Naive thymus-derived CD4-positive, alpha-beta T cell (primary cell): ENCODE measurements around the gene BUD23. TPM values are rescaled to one million over a fixed set of nuclear protein-coding genes. Genes with fewer than 3 reads are reported as not detected.

Experiments
- ATAC-seq: fragments of 150-1000 bp; cut with Tn5 transposase; 2 replicates; pipeline ENCODE4 v1.10.0; 2021; ENCODE audit warnings: mild to moderate bottlenecking, moderate library complexity
- CTCF ChIA-PET: fragments of 350-600 bp; sonication (Branson Sonifier 250); formaldehyde crosslinking; loops from one replicate; lab custom pipeline; 2021; ENCODE audit warnings: antibody characterized with exemption; lab: Charles Lee
- POLR2A ChIA-PET: fragments of 350-600 bp; sonication (Branson Sonifier 250); formaldehyde crosslinking; loops from one replicate; lab custom pipeline; 2021; ENCODE audit warnings: antibody characterized with exemption, inconsistent platforms; lab: Charles Lee
- DNase-seq, 9 donors: peaks; one replicate each; pipeline versions ENCODE4 v3.0.0 to v3.0.0-alpha.2; 2020 to 2022; ENCODE audit warnings: mixed read lengths in 1 of 9
- H3K27ac ChIP-seq: one replicate; pipeline ENCODE4 v1.7.0; 2013; ENCODE audit warnings: mild to moderate bottlenecking, low read depth, low read length, moderate library complexity
- H3K27me3 ChIP-seq, 2 donors: one replicate each; pipeline ENCODE4 v1.7.0; 2013; ENCODE audit warnings: low read length in 2 of 2, mild to moderate bottlenecking in 2 of 2, moderate library complexity in 2 of 2; ENCODE audit not compliant: control insufficient read depth in 2 of 2, insufficient read depth in 2 of 2
- H3K36me3 ChIP-seq, 3 experiments: 1 replicate in 2 of 3; 2 replicates in 1 of 3; pipeline ENCODE4 v1.7.0; 2013; ENCODE audit warnings: low read length in 3 of 3, mild to moderate bottlenecking in 3 of 3, moderate library complexity in 1 of 3; ENCODE audit not compliant: insufficient read depth in 3 of 3, control insufficient read depth in 2 of 3
- H3K4me1 ChIP-seq, 2 donors: one replicate each; pipeline ENCODE4 v1.7.0; 2013; ENCODE audit warnings: low read length in 2 of 2, mild to moderate bottlenecking in 2 of 2, moderate library complexity in 1 of 2; ENCODE audit not compliant: control insufficient read depth in 2 of 2, insufficient read depth in 2 of 2
- H3K4me3 ChIP-seq: 2 replicates; pipeline ENCODE4 v1.7.0; 2013; ENCODE audit warnings: mild to moderate bottlenecking, low read length
- H3K9me3 ChIP-seq, 3 experiments: 1 replicate in 2 of 3; 2 replicates in 1 of 3; pipeline ENCODE4 v1.7.0; 2013; ENCODE audit warnings: low read length in 3 of 3; ENCODE audit not compliant: control insufficient read depth in 2 of 3
- H3K27ac Mint-ChIP-seq, 9 donors: one replicate each; pipeline ENCODE4 v1.8.0; 2020 to 2022; ENCODE audit warnings: mixed read lengths in 9 of 9, mild to moderate bottlenecking in 8 of 9, moderate library complexity in 5 of 9, inconsistent platforms in 2 of 9
- H3K27me3 Mint-ChIP-seq, 5 donors: one replicate each; pipeline ENCODE4 v1.8.0; 2021 to 2022; ENCODE audit warnings: mixed read lengths in 5 of 5, mild to moderate bottlenecking in 1 of 5
- H3K36me3 Mint-ChIP-seq, 5 donors: one replicate each; pipeline ENCODE4 v1.8.0; 2020 to 2022; ENCODE audit warnings: mixed read lengths in 5 of 5, mild to moderate bottlenecking in 3 of 5, inconsistent platforms in 1 of 5
- H3K4me1 Mint-ChIP-seq, 7 donors: one replicate each; pipeline ENCODE4 v1.8.0; 2020 to 2022; ENCODE audit warnings: mixed read lengths in 7 of 7, mild to moderate bottlenecking in 3 of 7, inconsistent platforms in 1 of 7
- H3K4me3 Mint-ChIP-seq, 10 donors: one replicate each; pipeline ENCODE4 v1.8.0; 2020 to 2022; ENCODE audit warnings: mild to moderate bottlenecking in 10 of 10, mixed read lengths in 10 of 10, moderate library complexity in 6 of 10, inconsistent platforms in 2 of 10
- H3K9me3 Mint-ChIP-seq, 11 donors: one replicate each; pipeline ENCODE4 v1.8.0; 2020 to 2022; ENCODE audit warnings: mixed read lengths in 11 of 11, mild to moderate bottlenecking in 4 of 11, inconsistent platforms in 1 of 11, moderate library complexity in 1 of 11
- intact Hi-C, 2 donors: fragments of 100-400 bp; cut with micrococcal nuclease; formaldehyde crosslinking; loops; one replicate each; pipeline ENCODE4 v1.15.1; 2023
- polyA plus RNA-seq, 2 donors: library from polyadenylated mRNA; unstranded; fragments of 300-500 nt; fragmentation: Illumina TruSeq; gene quantifications; one replicate each; pipeline ENCODE4 v1.2.3, GENCODE V29; 2021
- total RNA-seq, 6 experiments: library from RNA in 5 of 6; stranded (reverse) in 5 of 6; gene quantifications; 1 replicate in 5 of 6; 2 replicates in 1 of 6; pipeline ENCODE4 v1.2.3 and lab custom pipeline; 2021 to 2026

Gene BUD23
- total and polyA plus RNA-seq, 7 experiments from 2014 or later, result 50.5 to 156 (median 104) TPM

GRCh38 chr7:73740212-73740611 lies 56.8 kb downstream of the BUD23 start:
- peaks cover 0 to 19% (median 9%) of the 10 kb centered on the region in 7 donors for H3K4me1 Mint-ChIP-seq
- ATAC-seq (no peak), DNase-seq (no peak)
- peak overlapping the region in 3 of 9 donors; percentile 36 to 73 (median 63) for H3K27ac Mint-ChIP-seq
- peaks cover 0 to 4% (median 0%) of the 10 kb centered on the region in 5 donors for H3K36me3 Mint-ChIP-seq
- peaks cover 0 to 6% (median 0%) of the 10 kb centered on the region in 5 donors for H3K27me3 Mint-ChIP-seq
- ChIA-PET POLR2A (no interaction called here), CTCF (interaction anchor here (3.0 kb wide), 1 partner anchor 133 kb away, joined by 9 read pairs; no protein-coding TSS in a partner anchor)
- H3K27ac ChIP-seq, result no peak overlapping the region
- no peaks in the 10 kb centered on the region for H3K27me3 ChIP-seq
- H3K9me3 ChIP-seq, result no peaks in the 10 kb centered on the region
- peaks cover 0 to 19% (median 0%) of the 10 kb centered on the region in 3 experiments for H3K36me3 ChIP-seq
- H3K9me3 Mint-ChIP-seq, result peaks cover 0 to 1% (median 0%) of the 10 kb centered on the region in 11 donors
- H3K4me1 ChIP-seq, result peaks cover 4 to 10% of the 10 kb centered on the region in 2 donors
- intact Hi-C loops, result no loop called here
- H3K4me3 Mint-ChIP-seq, result peak overlapping the region in 6 of 10 donors; percentile 24 to 74 (median 36)
- no peak overlapping the region for H3K4me3 ChIP-seq

DNA sequence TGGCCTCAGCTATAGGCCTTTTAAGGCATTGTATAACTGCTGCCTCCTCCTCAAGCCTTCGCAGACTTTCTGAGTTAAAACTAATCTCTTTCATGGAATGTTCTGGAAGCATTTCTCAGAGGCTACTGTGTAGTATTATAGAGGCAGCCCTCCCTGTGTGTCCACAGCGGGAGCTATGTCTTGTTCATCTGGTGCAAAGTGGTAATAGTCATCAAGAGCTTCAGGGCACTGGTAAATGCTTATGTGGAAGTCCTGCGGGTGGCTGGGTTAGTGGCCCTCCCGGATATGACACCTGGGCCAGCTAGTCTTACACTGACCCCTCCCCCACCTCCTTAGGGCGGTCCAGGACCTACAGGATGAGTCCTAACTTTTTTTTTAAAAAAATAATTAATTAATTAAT lies 57.4 kb downstream of the BUD23 start:
- H3K4me1 ChIP-seq, result peaks cover 4 to 10% of the 10 kb centered on the region in 2 donors
- no peak for ATAC-seq
- no peak for DNase-seq
- H3K27ac ChIP-seq, result no peak overlapping the region
- Mint-ChIP-seq H3K36me3 (peaks cover 0 to 4% (median 0%) of the 10 kb centered on the region in 5 donors), H3K4me3 (peak overlapping the region in 6 of 10 donors; percentile 24 to 74 (median 36)), H3K4me1 (peaks cover 0 to 17% (median 9%) of the 10 kb centered on the region in 7 donors), H3K9me3 (peaks cover 0 to 1% (median 0%) of the 10 kb centered on the region in 11 donors), H3K27me3 (peaks cover 0 to 6% (median 0%) of the 10 kb centered on the region in 5 donors), H3K27ac (peak overlapping the region in 2 of 9 donors; percentile 17 to 63)
- no peaks in the 10 kb centered on the region for H3K27me3 ChIP-seq
- peaks cover 0 to 18% (median 0%) of the 10 kb centered on the region in 3 experiments for H3K36me3 ChIP-seq
- H3K9me3 ChIP-seq, result no peaks in the 10 kb centered on the region
- intact Hi-C loops, result no loop called here
- H3K4me3 ChIP-seq, result no peak overlapping the region
- POLR2A ChIA-PET, result no interaction called here
- CTCF ChIA-PET, result interaction anchor here (0.6 kb wide), 1 partner anchor 110 kb away, joined by 7 read pairs; no protein-coding TSS in a partner anchor

DNA sequence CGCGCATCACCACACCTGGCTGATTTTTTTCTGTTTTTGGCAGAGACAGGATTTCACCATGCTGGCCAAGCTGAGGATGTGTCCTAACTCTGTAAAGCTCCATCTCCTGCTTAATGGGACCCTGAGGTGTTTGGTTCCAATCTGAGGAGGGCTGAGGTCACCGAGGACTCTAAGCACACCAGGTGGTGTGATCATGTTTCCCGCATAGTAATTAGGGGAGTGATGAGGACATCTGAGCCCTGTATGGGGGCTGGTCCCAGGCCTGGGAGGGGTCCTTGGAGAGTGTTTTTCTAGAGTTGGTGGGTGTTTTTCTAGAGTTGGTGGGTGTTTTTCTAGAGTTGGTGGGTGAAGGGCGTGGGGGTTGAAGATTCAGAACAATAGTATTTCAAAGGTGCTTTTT lies 58.2 kb downstream of the BUD23 start:
- Histone ChIP-seq H3K4me1 (peaks cover 4 to 10% of the 10 kb centered on the region in 2 donors), H3K9me3 (no peaks in the 10 kb centered on the region), H3K27ac (no peak overlapping the region), H3K4me3 (no peak overlapping the region), H3K36me3 (peaks cover 0 to 13% (median 0%) of the 10 kb centered on the region in 3 experiments), H3K27me3 (no peaks in the 10 kb centered on the region)
- Mint-ChIP-seq H3K9me3 (peaks cover 0 to 1% (median 0%) of the 10 kb centered on the region in 11 donors), H3K4me3 (no peak overlapping the region), H3K27ac (no peak overlapping the region), H3K36me3 (peaks cover 0 to under 1% (median 0%) of the 10 kb centered on the region in 5 donors), H3K4me1 (peaks cover 0 to 17% (median 9%) of the 10 kb centered on the region in 7 donors), H3K27me3 (peaks cover 0 to 6% (median 0%) of the 10 kb centered on the region in 5 donors)
- POLR2A ChIA-PET, result no interaction called here
- ATAC-seq (no peak), DNase-seq (no peak)
- intact Hi-C loops, result no loop called here
- CTCF ChIA-PET, result no interaction called here

GRCh38 chr7:73742338-73742752 lies 58.9 kb downstream of the BUD23 start:
- Histone ChIP-seq H3K4me3 (no peak overlapping the region), H3K4me1 (peaks cover 4 to 10% of the 10 kb centered on the region in 2 donors), H3K36me3 (peaks cover 0 to 5% (median 0%) of the 10 kb centered on the region in 3 experiments), H3K9me3 (no peaks in the 10 kb centered on the region), H3K27ac (no peak overlapping the region), H3K27me3 (no peaks in the 10 kb centered on the region)
- Mint-ChIP-seq H3K27me3 (peaks cover 0 to 6% (median 0%) of the 10 kb centered on the region in 5 donors), H3K27ac (no peak overlapping the region), H3K4me1 (peaks cover 0 to 16% (median 7%) of the 10 kb centered on the region in 7 donors), H3K36me3 (no peaks in the 10 kb centered on the region), H3K9me3 (peaks cover 0 to 1% (median 0%) of the 10 kb centered on the region in 11 donors), H3K4me3 (no peak overlapping the region)
- CTCF ChIA-PET, result no interaction called here
- intact Hi-C loops, result no loop called here
- POLR2A ChIA-PET, result no interaction called here
- no peak for ATAC-seq
- no peak for DNase-seq

DNA sequence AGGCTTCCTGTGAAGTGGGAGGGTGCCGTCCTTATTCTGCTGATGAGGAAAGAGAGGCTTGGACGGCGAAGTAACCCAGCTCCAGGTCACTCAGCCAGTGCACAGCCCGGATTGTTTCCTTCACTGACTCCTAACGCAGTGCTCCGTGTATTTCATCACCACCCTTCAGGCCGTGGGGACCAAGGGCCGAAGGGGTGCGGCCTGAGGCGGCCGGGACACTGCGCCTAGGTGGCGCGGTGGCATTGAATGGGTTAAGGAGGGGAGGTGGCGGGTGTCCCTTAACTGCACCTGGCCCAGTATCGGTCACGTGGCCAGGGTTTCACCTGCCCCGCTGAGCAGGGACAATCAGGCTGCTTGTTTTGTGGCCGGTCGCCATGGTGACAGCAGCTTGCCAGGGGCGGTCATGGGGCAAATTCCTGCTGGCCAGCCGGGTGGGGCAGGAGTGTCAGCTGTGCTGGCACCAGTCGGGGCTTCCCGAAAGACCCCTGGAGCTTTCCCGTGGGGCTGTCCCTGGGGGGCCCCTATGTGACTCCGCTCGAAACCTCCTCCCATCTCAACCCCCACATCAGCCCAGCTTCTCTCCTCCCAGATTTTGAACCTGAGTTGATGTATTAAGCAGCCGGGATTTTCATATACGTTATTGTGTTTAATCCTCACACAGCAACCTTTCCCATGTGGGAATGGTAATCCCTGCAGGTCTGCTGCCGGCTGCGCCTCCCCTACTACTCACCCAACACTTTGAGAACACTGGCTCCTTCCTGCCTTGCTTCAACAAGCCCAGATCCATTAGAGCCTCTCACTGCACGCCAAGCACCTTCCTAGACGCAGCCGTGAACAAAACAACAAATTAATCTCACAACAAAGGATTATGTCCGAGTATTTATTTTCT lies 59.6 kb downstream of the BUD23 start:
- H3K4me1 ChIP-seq, result peaks cover 4% of the 10 kb centered on the region in 2 donors
- Mint-ChIP-seq H3K4me1 (peaks cover 0 to 9% (median under 1%) of the 10 kb centered on the region in 7 donors), H3K27ac (no peak overlapping the region), H3K4me3 (no peak overlapping the region), H3K36me3 (no peaks in the 10 kb centered on the region), H3K27me3 (peaks cover 0 to 6% (median 0%) of the 10 kb centered on the region in 5 donors), H3K9me3 (peaks cover 0 to under 1% (median 0%) of the 10 kb centered on the region in 11 donors)
- H3K27me3 ChIP-seq, result no peaks in the 10 kb centered on the region
- ChIA-PET CTCF (no interaction called here), POLR2A (no interaction called here)
- H3K27ac ChIP-seq, result no peak overlapping the region
- DNase-seq, result no peak
- no peak overlapping the region for H3K4me3 ChIP-seq
- no peaks in the 10 kb centered on the region for H3K9me3 ChIP-seq
- ATAC-seq, result no peak
- intact Hi-C loops, result no loop called here
- peaks cover 0 to 5% (median 0%) of the 10 kb centered on the region in 3 experiments for H3K36me3 ChIP-seq

- ChIA-PET CTCF (no interaction called here), POLR2A (no interaction called here)
- Mint-ChIP-seq H3K9me3 (no peaks in the 10 kb centered on the region), H3K4me3 (no peak overlapping the region), H3K36me3 (no peaks in the 10 kb centered on the region), H3K4me1 (peaks cover 0 to 2% (median 0%) of the 10 kb centered on the region in 7 donors), H3K27ac (no peak overlapping the region), H3K27me3 (peaks cover 0 to 7% (median 4%) of the 10 kb centered on the region in 5 donors)
- H3K27me3 ChIP-seq, result no peaks in the 10 kb centered on the region
- ATAC-seq, result no peak
- intact Hi-C loops, result no loop called here
- H3K4me3 ChIP-seq, result no peak overlapping the region
- H3K9me3 ChIP-seq, result no peaks in the 10 kb centered on the region
- no peaks in the 10 kb centered on the region for H3K36me3 ChIP-seq
- H3K4me1 ChIP-seq, result no peaks in the 10 kb centered on the region
- no peak overlapping the region for H3K27ac ChIP-seq
- no peak for DNase-seq
Observed at GRCh38 chr7:73746378-73746777, 63.0 kb downstream of the BUD23 start.
